ENCODE data around the gene ACAP2. TPM values are rescaled to one million over a fixed set of nuclear protein-coding genes. Genes with fewer than 3 reads are reported as not detected.
A peak's percentile ranks its signal among the peaks of the same experiment; 100 is the strongest.

ACAP2 gene
- total RNA-seq, 1 donor from 2014 or later = 14.3 TPM

DNA sequence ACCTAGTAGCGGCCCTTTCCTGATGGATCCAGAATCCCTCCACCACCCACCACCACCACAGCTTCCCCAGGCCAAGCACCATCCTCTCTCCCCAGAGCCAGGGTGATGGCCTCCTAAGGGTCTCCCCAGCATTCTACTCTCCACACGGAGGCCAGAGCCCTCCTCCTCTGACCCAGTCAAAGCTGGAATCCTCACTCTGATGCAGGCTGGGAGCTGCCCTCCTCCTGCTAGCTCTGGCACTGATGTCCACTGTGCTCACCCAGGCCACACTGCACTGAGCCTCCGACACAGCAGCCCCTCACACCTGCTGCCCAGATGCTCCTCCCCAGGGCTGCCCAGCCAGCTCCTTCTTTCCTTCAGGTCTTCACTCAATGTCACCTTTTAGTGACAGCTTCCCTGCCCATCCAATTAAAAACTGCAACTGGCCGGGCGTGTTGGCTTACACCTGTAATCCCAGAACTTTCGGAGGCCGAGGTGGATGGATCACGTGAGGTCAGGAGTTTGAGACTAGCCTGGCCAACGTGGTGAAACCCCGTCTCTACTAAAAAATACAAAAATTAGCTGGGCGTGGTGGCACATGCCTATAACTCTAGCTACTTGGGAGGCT lies 192.9 kb downstream of the ACAP2 start:
- peaks cover 19% of the 10 kb centered on the region for H3K4me1 ChIP-seq
- no peak for DNase-seq
- no peaks in the 10 kb centered on the region for H3K36me3 ChIP-seq
- TF ChIP-seq CTCF (IDR thresholded peaks at IDR 0.05; ENCODE audit: borderline replicate concordance) = no peak
- no peak overlapping the region for H3K4me3 ChIP-seq
- no peaks in the 10 kb centered on the region for H3K27me3 ChIP-seq (ENCODE audit: low read depth)
- intact Hi-C loops (cut with micrococcal nuclease) = loop anchor here (10.0 kb wide), 1 partner anchor 135 kb away; no protein-coding TSS in a partner anchor
- H3K9me3 ChIP-seq (replicated peaks) = no peaks in the 10 kb centered on the region
- no peak overlapping the region for H3K27ac ChIP-seq (replicated peaks)

DNA sequence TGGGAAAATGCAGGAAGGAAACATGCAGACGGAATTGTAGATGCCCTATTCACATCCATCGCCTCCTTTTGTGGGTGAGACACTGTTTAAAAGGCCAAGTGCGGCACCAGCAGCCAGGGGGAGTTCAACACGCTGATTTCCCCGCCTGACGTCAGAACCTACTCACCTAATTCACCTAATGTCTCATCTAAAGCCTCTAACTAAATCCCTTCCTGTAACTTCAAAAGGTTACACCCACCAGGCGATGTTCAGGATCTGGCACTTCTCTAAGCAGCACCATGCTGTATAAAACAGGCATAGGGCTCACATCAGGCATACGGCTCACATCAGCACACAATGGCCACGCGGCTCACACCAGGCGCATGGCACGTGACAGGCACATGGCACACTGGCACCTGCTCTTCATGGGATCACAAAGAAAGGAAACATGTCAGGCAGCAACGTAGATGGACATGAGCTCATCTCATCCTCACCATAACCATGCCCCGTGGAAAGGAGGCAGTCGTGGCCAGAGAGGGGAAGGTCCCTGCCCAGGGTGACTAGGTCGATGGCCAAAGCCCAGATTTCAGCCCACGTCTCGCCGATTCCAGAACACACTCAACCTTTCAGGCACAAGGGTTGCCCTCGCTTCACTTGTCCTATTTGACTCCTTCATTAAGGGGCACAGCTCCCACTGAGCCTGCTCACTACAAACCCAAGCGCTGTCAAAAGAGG lies 193.6 kb downstream of the ACAP2 start:
- H3K27me3 ChIP-seq (ENCODE audit: low read depth) = no peaks in the 10 kb centered on the region
- H3K27ac ChIP-seq (replicated peaks) = no peak overlapping the region
- no peaks in the 10 kb centered on the region for H3K9me3 ChIP-seq (replicated peaks)
- no peak for TF ChIP-seq CTCF (IDR thresholded peaks at IDR 0.05; ENCODE audit: borderline replicate concordance)
- H3K4me1 ChIP-seq = peaks cover 17% of the 10 kb centered on the region
- no peak overlapping the region for H3K4me3 ChIP-seq
- DNase-seq = no peak
- H3K36me3 ChIP-seq = no peaks in the 10 kb centered on the region
- intact Hi-C loops (cut with micrococcal nuclease) = no loop called here

- no peaks in the 10 kb centered on the region for H3K27me3 ChIP-seq (ENCODE audit: low read depth)
- H3K36me3 ChIP-seq = no peaks in the 10 kb centered on the region
- H3K4me3 ChIP-seq = no peak overlapping the region
- no peak for DNase-seq
- no peak overlapping the region for H3K27ac ChIP-seq (replicated peaks)
- intact Hi-C loops (cut with micrococcal nuclease) = no loop called here
- TF ChIP-seq CTCF (IDR thresholded peaks at IDR 0.05; ENCODE audit: borderline replicate concordance) = no peak
- peaks cover 8% of the 10 kb centered on the region for H3K4me1 ChIP-seq
- no peaks in the 10 kb centered on the region for H3K9me3 ChIP-seq (replicated peaks)
These were observed 194.5 kb downstream of the ACAP2 start for GRCh38 chr3:195248281-195248680.

- Histone ChIP-seq H3K4me3 (no peak overlapping the region), H3K27ac (replicated peaks) (no peak overlapping the region), H3K4me1 (peaks cover 8% of the 10 kb centered on the region), H3K27me3 (ENCODE audit: low read depth) (no peaks in the 10 kb centered on the region), H3K9me3 (replicated peaks) (no peaks in the 10 kb centered on the region), H3K36me3 (no peaks in the 10 kb centered on the region)
- intact Hi-C loops (cut with micrococcal nuclease) = no loop called here
- TF ChIP-seq CTCF (IDR thresholded peaks at IDR 0.05; ENCODE audit: borderline replicate concordance) = no peak
- no peak for DNase-seq
These were observed 195.0 kb downstream of the ACAP2 start for GRCh38 chr3:195247863-195248189.

DNA sequence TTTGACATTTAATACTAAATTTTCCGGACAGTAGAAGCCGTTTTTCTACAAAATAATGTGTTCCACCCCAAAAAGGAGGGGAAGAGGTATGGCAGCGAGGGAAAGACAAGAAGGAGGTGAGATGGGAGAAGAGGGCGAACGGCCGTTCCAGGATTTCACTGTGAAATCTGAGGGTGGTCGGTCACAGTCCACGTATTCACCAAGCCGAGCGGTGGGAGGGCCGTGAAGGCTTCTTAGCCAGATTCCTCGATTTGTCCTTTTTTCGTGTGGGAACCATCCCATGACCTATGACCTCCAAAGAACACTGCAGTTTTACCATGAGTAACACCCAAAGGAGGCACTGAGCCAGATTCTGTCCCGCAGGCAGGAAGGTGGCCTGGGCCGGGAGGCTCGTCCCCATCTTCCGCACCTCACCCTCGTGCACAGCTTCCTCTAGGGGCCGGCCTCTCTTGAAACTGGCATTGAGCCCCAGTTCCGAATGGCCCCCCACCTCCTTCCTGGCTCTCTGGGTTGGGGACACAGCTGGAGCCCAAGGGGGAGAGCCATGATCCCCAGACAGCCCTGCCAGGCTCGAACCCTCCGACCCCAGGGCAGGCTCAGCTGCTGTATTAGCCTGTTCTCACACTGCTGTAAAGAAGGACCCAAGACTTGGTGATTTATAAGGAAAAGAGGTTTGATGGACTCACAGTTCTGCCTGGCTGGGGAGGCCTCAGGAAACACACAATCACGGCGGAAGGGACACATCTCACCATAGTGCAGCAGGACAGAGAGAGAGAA lies 195.5 kb downstream of the ACAP2 start:
- DNase-seq = peak; percentile 11
- intact Hi-C loops (cut with micrococcal nuclease) = no loop called here
- no peaks in the 10 kb centered on the region for H3K27me3 ChIP-seq (ENCODE audit: low read depth)
- peaks cover 8% of the 10 kb centered on the region for H3K4me1 ChIP-seq
- TF ChIP-seq CTCF (IDR thresholded peaks at IDR 0.05; ENCODE audit: borderline replicate concordance) = no peak
- no peak overlapping the region for H3K27ac ChIP-seq (replicated peaks)
- H3K9me3 ChIP-seq (replicated peaks) = no peaks in the 10 kb centered on the region
- H3K4me3 ChIP-seq = no peak overlapping the region
- no peaks in the 10 kb centered on the region for H3K36me3 ChIP-seq
